ENCODE measurements around the gene HOXC9.

Gene HOXC9

DNA sequence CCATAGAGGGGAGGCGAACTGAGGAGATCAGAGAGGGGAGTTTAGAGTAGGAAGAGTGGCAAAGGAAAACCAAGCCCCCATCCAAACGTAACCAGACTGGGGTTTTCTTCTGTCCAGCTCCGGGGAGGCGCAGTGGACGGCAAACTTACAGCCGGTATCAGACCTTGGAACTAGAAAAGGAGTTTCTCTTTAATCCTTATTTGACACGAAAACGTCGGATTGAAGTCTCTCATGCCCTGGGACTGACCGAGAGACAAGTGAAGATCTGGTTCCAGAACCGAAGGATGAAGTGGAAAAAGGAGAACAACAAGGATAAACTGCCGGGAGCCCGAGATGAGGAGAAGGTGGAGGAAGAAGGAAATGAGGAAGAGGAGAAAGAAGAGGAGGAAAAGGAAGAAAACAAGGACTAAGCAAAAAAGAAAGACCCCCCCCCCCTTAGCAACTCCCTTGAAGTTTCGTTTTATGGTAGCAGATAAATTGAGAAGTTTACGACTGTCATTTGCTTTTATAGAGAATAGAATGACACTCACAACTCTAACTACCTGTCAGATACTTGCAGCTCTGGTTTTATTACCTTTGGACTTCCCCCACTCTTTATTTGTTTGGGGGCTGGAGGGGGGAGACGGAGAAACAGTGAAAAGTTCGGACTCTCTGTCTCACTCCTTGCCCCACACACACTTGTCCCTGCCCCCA, 11.2 kb downstream of the HOXC9 start:
- TF ChIP-seq GABPA (IDR thresholded peaks at IDR 0.05; ENCODE audit: low read depth) (no peak), SPI1 (IDR thresholded peaks at IDR 0.05; ENCODE audit: borderline replicate concordance, low read depth) (no peak), POLR2AphosphoS5 (IDR thresholded peaks at IDR 0.05; ENCODE audit: low read depth) (no peak)
- TF ChIP-seq, protein P1, sequence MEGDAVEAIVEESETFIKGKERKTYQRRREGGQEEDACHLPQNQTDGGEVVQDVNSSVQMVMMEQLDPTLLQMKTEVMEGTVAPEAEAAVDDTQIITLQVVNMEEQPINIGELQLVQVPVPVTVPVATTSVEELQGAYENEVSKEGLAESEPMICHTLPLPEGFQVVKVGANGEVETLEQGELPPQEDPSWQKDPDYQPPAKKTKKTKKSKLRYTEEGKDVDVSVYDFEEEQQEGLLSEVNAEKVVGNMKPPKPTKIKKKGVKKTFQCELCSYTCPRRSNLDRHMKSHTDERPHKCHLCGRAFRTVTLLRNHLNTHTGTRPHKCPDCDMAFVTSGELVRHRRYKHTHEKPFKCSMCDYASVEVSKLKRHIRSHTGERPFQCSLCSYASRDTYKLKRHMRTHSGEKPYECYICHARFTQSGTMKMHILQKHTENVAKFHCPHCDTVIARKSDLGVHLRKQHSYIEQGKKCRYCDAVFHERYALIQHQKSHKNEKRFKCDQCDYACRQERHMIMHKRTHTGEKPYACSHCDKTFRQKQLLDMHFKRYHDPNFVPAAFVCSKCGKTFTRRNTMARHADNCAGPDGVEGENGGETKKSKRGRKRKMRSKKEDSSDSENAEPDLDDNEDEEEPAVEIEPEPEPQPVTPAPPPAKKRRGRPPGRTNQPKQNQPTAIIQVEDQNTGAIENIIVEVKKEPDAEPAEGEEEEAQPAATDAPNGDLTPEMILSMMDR (IDR thresholded peaks at IDR 0.05; ENCODE audit: insufficient read depth, low read length): no peak
- TF ChIP-seq, protein P2, sequence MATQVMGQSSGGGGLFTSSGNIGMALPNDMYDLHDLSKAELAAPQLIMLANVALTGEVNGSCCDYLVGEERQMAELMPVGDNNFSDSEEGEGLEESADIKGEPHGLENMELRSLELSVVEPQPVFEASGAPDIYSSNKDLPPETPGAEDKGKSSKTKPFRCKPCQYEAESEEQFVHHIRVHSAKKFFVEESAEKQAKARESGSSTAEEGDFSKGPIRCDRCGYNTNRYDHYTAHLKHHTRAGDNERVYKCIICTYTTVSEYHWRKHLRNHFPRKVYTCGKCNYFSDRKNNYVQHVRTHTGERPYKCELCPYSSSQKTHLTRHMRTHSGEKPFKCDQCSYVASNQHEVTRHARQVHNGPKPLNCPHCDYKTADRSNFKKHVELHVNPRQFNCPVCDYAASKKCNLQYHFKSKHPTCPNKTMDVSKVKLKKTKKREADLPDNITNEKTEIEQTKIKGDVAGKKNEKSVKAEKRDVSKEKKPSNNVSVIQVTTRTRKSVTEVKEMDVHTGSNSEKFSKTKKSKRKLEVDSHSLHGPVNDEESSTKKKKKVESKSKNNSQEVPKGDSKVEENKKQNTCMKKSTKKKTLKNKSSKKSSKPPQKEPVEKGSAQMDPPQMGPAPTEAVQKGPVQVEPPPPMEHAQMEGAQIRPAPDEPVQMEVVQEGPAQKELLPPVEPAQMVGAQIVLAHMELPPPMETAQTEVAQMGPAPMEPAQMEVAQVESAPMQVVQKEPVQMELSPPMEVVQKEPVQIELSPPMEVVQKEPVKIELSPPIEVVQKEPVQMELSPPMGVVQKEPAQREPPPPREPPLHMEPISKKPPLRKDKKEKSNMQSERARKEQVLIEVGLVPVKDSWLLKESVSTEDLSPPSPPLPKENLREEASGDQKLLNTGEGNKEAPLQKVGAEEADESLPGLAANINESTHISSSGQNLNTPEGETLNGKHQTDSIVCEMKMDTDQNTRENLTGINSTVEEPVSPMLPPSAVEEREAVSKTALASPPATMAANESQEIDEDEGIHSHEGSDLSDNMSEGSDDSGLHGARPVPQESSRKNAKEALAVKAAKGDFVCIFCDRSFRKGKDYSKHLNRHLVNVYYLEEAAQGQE (IDR thresholded peaks at IDR 0.05; ENCODE audit: insufficient replicate concordance, low read depth): no peak
- no peak for DNase-seq (ENCODE audit: low read depth in 1 of 2, low spot score in 1 of 2)
- no peak overlapping the region for H3K4me3 ChIP-seq (replicated peaks; ENCODE audit: insufficient read depth, low read length)
- peaks cover 87% of the 10 kb centered on the region for H3K27me3 ChIP-seq (ENCODE audit: insufficient read depth, poor library complexity, severe bottlenecking)
- H3K27ac ChIP-seq (replicated peaks): no peak overlapping the region

GRCh38 chr12:54011665-54012532, 11.9 kb downstream of the HOXC9 start:
- TF ChIP-seq GABPA (IDR thresholded peaks at IDR 0.05; ENCODE audit: low read depth) (no peak), POLR2AphosphoS5 (IDR thresholded peaks at IDR 0.05; ENCODE audit: low read depth) (no peak), SPI1 (IDR thresholded peaks at IDR 0.05; ENCODE audit: borderline replicate concordance, low read depth) (no peak)
- TF ChIP-seq, protein P1 (IDR thresholded peaks at IDR 0.05; ENCODE audit: insufficient read depth, low read length): no peak
- TF ChIP-seq, protein P2 (IDR thresholded peaks at IDR 0.05; ENCODE audit: insufficient replicate concordance, low read depth): no peak
- peaks cover 85% of the 10 kb centered on the region for H3K27me3 ChIP-seq (ENCODE audit: insufficient read depth, poor library complexity, severe bottlenecking)
- no peak for DNase-seq (ENCODE audit: low read depth in 1 of 2, low spot score in 1 of 2)
- H3K27ac ChIP-seq (replicated peaks): no peak overlapping the region
- H3K4me3 ChIP-seq (replicated peaks; ENCODE audit: insufficient read depth, low read length): no peak overlapping the region

DNA sequence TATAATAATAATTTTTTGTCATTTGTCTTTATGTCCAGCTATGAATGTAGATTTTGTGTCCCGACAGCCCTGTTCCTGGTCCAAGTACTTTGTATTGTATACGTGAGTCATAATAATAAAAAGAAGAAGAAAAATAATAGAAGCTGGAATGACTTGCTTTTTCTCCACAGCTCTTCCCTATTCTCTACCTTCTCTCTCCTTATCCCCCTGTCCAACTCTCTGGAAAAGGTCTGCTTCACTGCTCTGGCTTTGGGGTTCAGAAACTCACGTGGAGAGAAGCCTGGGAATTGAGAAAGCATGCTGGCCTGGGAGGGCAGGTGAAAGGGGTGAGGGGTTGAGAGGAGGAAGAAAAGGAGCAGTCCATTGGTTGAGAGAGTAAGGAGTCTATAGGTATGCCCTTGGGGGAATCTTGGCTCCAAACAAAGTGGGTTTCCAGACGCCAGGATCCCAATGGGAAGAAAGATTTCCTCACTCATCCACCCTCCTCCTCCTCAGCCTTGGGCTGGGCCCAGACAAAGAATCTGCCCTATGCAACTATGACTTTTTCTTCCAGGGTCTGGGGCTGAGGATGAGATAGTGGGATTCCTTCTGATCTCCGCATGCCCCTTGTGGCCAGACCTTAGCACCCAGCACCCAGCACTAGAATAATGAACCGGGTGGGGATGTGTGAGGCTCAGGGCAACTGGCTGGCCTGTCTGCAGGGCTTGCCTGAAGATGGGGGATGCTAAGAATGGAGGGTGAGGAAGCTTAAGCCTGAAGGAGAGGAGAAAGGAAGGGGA, 12.9 kb downstream of the HOXC9 start:
- DNase-seq (ENCODE audit: low read depth in 1 of 2, low spot score in 1 of 2): no peak
- peaks cover 82% of the 10 kb centered on the region for H3K27me3 ChIP-seq (ENCODE audit: insufficient read depth, poor library complexity, severe bottlenecking)

More for the DNA sequence above, 12.9 kb downstream of the HOXC9 start:
- no peak overlapping the region for H3K4me3 ChIP-seq (replicated peaks; ENCODE audit: insufficient read depth, low read length)
- H3K27ac ChIP-seq (replicated peaks): no peak overlapping the region
- TF ChIP-seq, protein P1 (IDR thresholded peaks at IDR 0.05; ENCODE audit: insufficient read depth, low read length): no peak
- TF ChIP-seq, protein P2 (IDR thresholded peaks at IDR 0.05; ENCODE audit: insufficient replicate concordance, low read depth): no peak
- TF ChIP-seq GABPA (IDR thresholded peaks at IDR 0.05; ENCODE audit: low read depth): no peak
- no peak for TF ChIP-seq SPI1 (IDR thresholded peaks at IDR 0.05; ENCODE audit: borderline replicate concordance, low read depth)
- no peak for TF ChIP-seq POLR2AphosphoS5 (IDR thresholded peaks at IDR 0.05; ENCODE audit: low read depth)
